Measurements from ENCODE around the gene MFSD12.

Gene MFSD12

GRCh38 chr19:3504735-3505134 lies 52.7 kb downstream of the MFSD12 start:
- Histone ChIP-seq H3K9ac (ENCODE audit: low read length) (peak overlapping the region; percentile 75; the same call in 1 of the 2 replicates), H3K4me3 (ENCODE audit: insufficient read depth, low read length, poor library complexity, severe bottlenecking) (no peak overlapping the region), H3K36me3 (ENCODE audit: low read length) (no peaks in the 10 kb centered on the region)

DNA sequence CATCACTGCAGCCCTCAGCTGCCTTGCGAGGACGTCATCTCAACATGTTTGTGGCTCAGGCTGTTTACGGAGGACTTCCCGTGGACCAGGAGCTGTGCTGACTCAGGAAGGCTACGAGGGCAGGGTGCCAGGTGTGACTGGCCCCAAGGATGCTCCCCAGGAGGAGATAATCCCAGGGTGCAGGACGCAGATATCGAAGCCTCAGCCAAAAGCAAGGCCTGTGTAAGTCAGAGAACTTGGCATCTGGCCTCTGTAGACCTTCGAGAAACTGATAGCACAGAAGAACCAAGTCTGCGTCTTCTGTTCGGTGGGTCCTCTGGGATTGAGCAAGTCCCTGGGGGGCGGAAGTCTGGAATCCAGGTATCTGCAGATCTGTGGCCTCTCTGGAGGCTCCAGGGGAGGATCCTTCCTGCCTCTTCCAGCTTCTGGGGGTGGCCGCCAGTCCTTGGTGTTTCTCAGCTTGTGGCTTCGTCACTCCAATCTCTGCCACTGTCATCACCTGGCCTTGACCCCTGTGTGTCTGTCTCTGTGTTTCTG lies 54.3 kb downstream of the MFSD12 start:
- Histone ChIP-seq H2AFZ (ENCODE audit: low read depth, low read length, severe bottlenecking) (no peak overlapping the region), H3K4me2 (ENCODE audit: low read depth, low read length, poor library complexity, severe bottlenecking) (no peak overlapping the region), H3K27ac (ENCODE audit: low read depth, low read length) (no peak overlapping the region)

More at GRCh38 chr19:3504735-3505134, 52.7 kb downstream of the MFSD12 start:
- TF ChIP-seq EZH2phosphoT487 (conservative IDR thresholded peaks at IDR 0.05; ENCODE audit: low read length), result no peak
- TF ChIP-seq, protein P1, sequence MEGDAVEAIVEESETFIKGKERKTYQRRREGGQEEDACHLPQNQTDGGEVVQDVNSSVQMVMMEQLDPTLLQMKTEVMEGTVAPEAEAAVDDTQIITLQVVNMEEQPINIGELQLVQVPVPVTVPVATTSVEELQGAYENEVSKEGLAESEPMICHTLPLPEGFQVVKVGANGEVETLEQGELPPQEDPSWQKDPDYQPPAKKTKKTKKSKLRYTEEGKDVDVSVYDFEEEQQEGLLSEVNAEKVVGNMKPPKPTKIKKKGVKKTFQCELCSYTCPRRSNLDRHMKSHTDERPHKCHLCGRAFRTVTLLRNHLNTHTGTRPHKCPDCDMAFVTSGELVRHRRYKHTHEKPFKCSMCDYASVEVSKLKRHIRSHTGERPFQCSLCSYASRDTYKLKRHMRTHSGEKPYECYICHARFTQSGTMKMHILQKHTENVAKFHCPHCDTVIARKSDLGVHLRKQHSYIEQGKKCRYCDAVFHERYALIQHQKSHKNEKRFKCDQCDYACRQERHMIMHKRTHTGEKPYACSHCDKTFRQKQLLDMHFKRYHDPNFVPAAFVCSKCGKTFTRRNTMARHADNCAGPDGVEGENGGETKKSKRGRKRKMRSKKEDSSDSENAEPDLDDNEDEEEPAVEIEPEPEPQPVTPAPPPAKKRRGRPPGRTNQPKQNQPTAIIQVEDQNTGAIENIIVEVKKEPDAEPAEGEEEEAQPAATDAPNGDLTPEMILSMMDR (IDR thresholded peaks at IDR 0.05; ENCODE audit: insufficient read depth, low read length, poor library complexity, severe bottlenecking), result no peak
- H3F3A ChIP-seq (ENCODE audit: insufficient read depth), result no peaks in the 10 kb centered on the region; the same call in 1 of the 2 replicates
- H3K27ac ChIP-seq (ENCODE audit: low read depth, low read length), result no peak overlapping the region
- no peaks in the 10 kb centered on the region for H3K27me3 ChIP-seq (ENCODE audit: low read length)
- H3K9me3 ChIP-seq (ENCODE audit: insufficient read depth, low read length), result no peaks in the 10 kb centered on the region
- H3K4me2 ChIP-seq (ENCODE audit: low read depth, low read length, poor library complexity, severe bottlenecking), result peak overlapping the region; percentile 62
- no peak overlapping the region for H2AFZ ChIP-seq (ENCODE audit: low read depth, low read length, severe bottlenecking)
- H3K79me2 ChIP-seq (ENCODE audit: insufficient read depth, low read length), result peaks cover 42% of the 10 kb centered on the region
- H3K9me2 ChIP-seq (replicated peaks; ENCODE audit: insufficient read depth, low read length), result no peaks in the 10 kb centered on the region
- no peaks in the 10 kb centered on the region for H4K20me1 ChIP-seq (ENCODE audit: low read depth, low read length)

GRCh38 chr19:3501780-3502179 lies 55.6 kb downstream of the MFSD12 start:
- no peaks in the 10 kb centered on the region for H4K20me1 ChIP-seq (ENCODE audit: low read depth, low read length)
- H3K27me3 ChIP-seq (ENCODE audit: low read length), result no peaks in the 10 kb centered on the region
- no peak overlapping the region for H3K4me3 ChIP-seq (ENCODE audit: insufficient read depth, low read length, poor library complexity, severe bottlenecking)
- no peak overlapping the region for H3K4me2 ChIP-seq (ENCODE audit: low read depth, low read length, poor library complexity, severe bottlenecking)
- TF ChIP-seq, protein P1 (IDR thresholded peaks at IDR 0.05; ENCODE audit: insufficient read depth, low read length, poor library complexity, severe bottlenecking), result no peak
- TF ChIP-seq EZH2phosphoT487 (conservative IDR thresholded peaks at IDR 0.05; ENCODE audit: low read length), result no peak
- no peak overlapping the region for H2AFZ ChIP-seq (ENCODE audit: low read depth, low read length, severe bottlenecking)
- no peaks in the 10 kb centered on the region; the same call in 1 of the 2 replicates for H3F3A ChIP-seq (ENCODE audit: insufficient read depth)
- no peak overlapping the region for H3K9ac ChIP-seq (ENCODE audit: low read length)
- H3K79me2 ChIP-seq (ENCODE audit: insufficient read depth, low read length), result peaks cover 36% of the 10 kb centered on the region
- H3K36me3 ChIP-seq (ENCODE audit: low read length), result no peaks in the 10 kb centered on the region
- H3K9me2 ChIP-seq (replicated peaks; ENCODE audit: insufficient read depth, low read length), result no peaks in the 10 kb centered on the region
- H3K27ac ChIP-seq (ENCODE audit: low read depth, low read length), result no peak overlapping the region
- H3K9me3 ChIP-seq (ENCODE audit: insufficient read depth, low read length), result no peaks in the 10 kb centered on the region

More for the DNA sequence above, 54.3 kb downstream of the MFSD12 start:
- H3K4me3 ChIP-seq (ENCODE audit: insufficient read depth, low read length, poor library complexity, severe bottlenecking), result no peak overlapping the region
- no peaks in the 10 kb centered on the region for H3K9me3 ChIP-seq (ENCODE audit: insufficient read depth, low read length)
- H3K79me2 ChIP-seq (ENCODE audit: insufficient read depth, low read length), result peaks cover 38% of the 10 kb centered on the region
- no peaks in the 10 kb centered on the region for H4K20me1 ChIP-seq (ENCODE audit: low read depth, low read length)
- no peaks in the 10 kb centered on the region for H3K27me3 ChIP-seq (ENCODE audit: low read length)
- TF ChIP-seq, protein P1 (IDR thresholded peaks at IDR 0.05; ENCODE audit: insufficient read depth, low read length, poor library complexity, severe bottlenecking), result no peak
- TF ChIP-seq EZH2phosphoT487 (conservative IDR thresholded peaks at IDR 0.05; ENCODE audit: low read length), result no peak
- H3K9ac ChIP-seq (ENCODE audit: low read length), result no peak overlapping the region
- no peaks in the 10 kb centered on the region for H3K9me2 ChIP-seq (replicated peaks; ENCODE audit: insufficient read depth, low read length)
- no peaks in the 10 kb centered on the region; the same call in 1 of the 2 replicates for H3F3A ChIP-seq (ENCODE audit: insufficient read depth)
- no peaks in the 10 kb centered on the region for H3K36me3 ChIP-seq (ENCODE audit: low read length)
